Measurements from ENCODE around the gene GPX4. TPM values are rescaled to one million over a fixed set of nuclear protein-coding genes. Genes with fewer than 3 reads are reported as not detected.

Gene GPX4
- total RNA-seq, 1 experiment from 2014 or later = 577 TPM

GRCh38 chr19:1076046-1076386 is 27.8 kb upstream of the GPX4 start:
- intact Hi-C loops (cut with micrococcal nuclease; ENCODE audit: unreplicated experiment) = no loop called here
- CTCF ChIA-PET = no interaction called here
- ATAC-seq (no peak), DNase-seq (ENCODE audit: low read depth, low spot score) (no peak)
- no TSS peak for BruUV-seq (replicated peaks)
- H3K27ac ChIP-seq (ENCODE audit: low read length) = peak overlapping the region; percentile 54; the same call in 1 of the 2 replicates
- H3K9me3 ChIP-seq (ENCODE audit: control insufficient read depth, insufficient read depth, low read depth, low read length) = no peaks in the 10 kb centered on the region
- H3K27me3 ChIP-seq (ENCODE audit: control insufficient read depth, insufficient read depth, low read length) = no peaks in the 10 kb centered on the region
- POLR2A ChIA-PET = interaction anchor here (0.7 kb wide), 1 partner anchor 10 kb away, joined by 5 read pairs; no protein-coding TSS in a partner anchor
- in situ Hi-C loops (cut with HindIII; ENCODE audit: low pct_unique_long_range_greater_than_20kb, low sequenced_read_pairs) = no loop called here
- H3K4me1 ChIP-seq (ENCODE audit: control insufficient read depth, insufficient read depth, low read length) = peaks cover 8% of the 10 kb centered on the region
- H3K4me3 ChIP-seq (ENCODE audit: low read depth in 2 of 2, low read length in 2 of 2) = no peak overlapping the region
- no peaks in the 10 kb centered on the region for H3K36me3 ChIP-seq (ENCODE audit: control insufficient read depth, insufficient read depth, low read length)
- TF ChIP-seq POLR2AphosphoS5 (IDR thresholded peaks at IDR 0.05; ENCODE audit: low read depth, low read length) (no peak), REST (IDR thresholded peaks at IDR 0.05; ENCODE audit: insufficient read depth in 1 of 2, low read depth in 2 of 2, low read length in 1 of 2) (no peak), CTCF (IDR thresholded peaks at IDR 0.05) (no peak), TCF7L2 (IDR thresholded peaks at IDR 0.05; ENCODE audit: low read depth, low read length) (no peak), SIN3A (IDR thresholded peaks at IDR 0.05; ENCODE audit: borderline replicate concordance, insufficient read depth, low read depth, low read length) (no peak)

- TF ChIP-seq CTCF (IDR thresholded peaks at IDR 0.05) (no peak), SIN3A (IDR thresholded peaks at IDR 0.05; ENCODE audit: borderline replicate concordance, insufficient read depth, low read depth, low read length) (no peak), REST (IDR thresholded peaks at IDR 0.05; ENCODE audit: insufficient read depth in 1 of 2, low read depth in 2 of 2, low read length in 1 of 2) (no peak), POLR2AphosphoS5 (IDR thresholded peaks at IDR 0.05; ENCODE audit: low read depth, low read length) (no peak), TCF7L2 (IDR thresholded peaks at IDR 0.05; ENCODE audit: low read depth, low read length) (peak; percentile 44; the same call in 1 of the 2 replicates)
- Histone ChIP-seq H3K9me3 (ENCODE audit: control insufficient read depth, insufficient read depth, low read depth, low read length) (no peaks in the 10 kb centered on the region), H3K27ac (ENCODE audit: low read length) (no peak overlapping the region), H3K36me3 (ENCODE audit: control insufficient read depth, insufficient read depth, low read length) (no peaks in the 10 kb centered on the region), H3K4me1 (ENCODE audit: control insufficient read depth, insufficient read depth, low read length) (peaks cover 8% of the 10 kb centered on the region), H3K4me3 (ENCODE audit: low read depth in 2 of 2, low read length in 2 of 2) (no peak overlapping the region), H3K27me3 (ENCODE audit: control insufficient read depth, insufficient read depth, low read length) (no peaks in the 10 kb centered on the region)
- CTCF ChIA-PET = interaction anchor here (0.6 kb wide), 1 partner anchor 35 kb away, joined by 7 read pairs; no protein-coding TSS in a partner anchor
- DNase-seq (ENCODE audit: low read depth, low spot score) (no peak), ATAC-seq (no peak)
- in situ Hi-C loops (cut with HindIII; ENCODE audit: low pct_unique_long_range_greater_than_20kb, low sequenced_read_pairs) = no loop called here
- intact Hi-C loops (cut with micrococcal nuclease; ENCODE audit: unreplicated experiment) = no loop called here
- POLR2A ChIA-PET = interaction anchor here (0.7 kb wide), 1 partner anchor 11 kb away, joined by 5 read pairs; no protein-coding TSS in a partner anchor
- no TSS peak for BruUV-seq (replicated peaks)
These were observed 26.8 kb upstream of the GPX4 start for GRCh38 chr19:1076951-1077350.

All from Panc1 (cell line).